ENCODE measurements around the gene TMEM191C.
A peak's percentile ranks its signal among the peaks of the same experiment; 100 is the strongest.
"Not testable (repeated sequence)": the region's sequence is repeated elsewhere in the genome, so short reads cannot be mapped to it uniquely, and the experiment has no call there.

TMEM191C gene

DNA sequence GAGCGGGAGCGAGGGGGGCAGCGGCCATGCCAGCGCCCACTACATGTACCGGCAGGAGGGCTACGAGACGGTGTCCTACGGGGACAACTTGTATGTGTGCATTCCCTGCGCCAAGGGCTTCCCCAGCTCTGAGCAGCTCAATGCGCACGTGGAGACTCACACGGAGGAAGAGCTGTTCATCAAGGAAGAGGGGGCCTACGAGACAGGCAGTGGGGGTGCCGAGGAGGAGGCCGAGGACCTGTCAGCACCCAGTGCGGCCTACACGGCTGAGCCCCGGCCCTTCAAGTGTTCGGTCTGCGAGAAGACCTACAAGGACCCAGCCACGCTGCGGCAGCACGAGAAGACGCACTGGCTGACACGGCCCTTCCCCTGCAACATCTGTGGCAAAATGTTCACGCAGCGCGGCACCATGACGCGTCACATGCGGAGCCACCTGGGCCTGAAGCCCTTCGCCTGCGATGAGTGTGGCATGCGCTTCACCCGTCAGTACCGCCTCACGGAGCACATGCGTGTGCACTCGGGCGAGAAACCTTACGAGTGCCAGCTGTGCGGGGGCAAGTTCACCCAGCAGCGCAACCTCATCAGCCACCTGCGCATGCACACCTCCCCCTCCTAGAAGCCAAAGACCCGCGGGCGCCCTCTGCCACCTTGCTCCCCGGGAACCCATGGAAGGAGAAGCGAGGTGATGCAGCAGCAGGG, 20.9 kb upstream of the TMEM191C start:
- no peak for DNase-seq (ENCODE audit: extremely low read depth in 1 of 2, low read depth in 1 of 2)

DNA sequence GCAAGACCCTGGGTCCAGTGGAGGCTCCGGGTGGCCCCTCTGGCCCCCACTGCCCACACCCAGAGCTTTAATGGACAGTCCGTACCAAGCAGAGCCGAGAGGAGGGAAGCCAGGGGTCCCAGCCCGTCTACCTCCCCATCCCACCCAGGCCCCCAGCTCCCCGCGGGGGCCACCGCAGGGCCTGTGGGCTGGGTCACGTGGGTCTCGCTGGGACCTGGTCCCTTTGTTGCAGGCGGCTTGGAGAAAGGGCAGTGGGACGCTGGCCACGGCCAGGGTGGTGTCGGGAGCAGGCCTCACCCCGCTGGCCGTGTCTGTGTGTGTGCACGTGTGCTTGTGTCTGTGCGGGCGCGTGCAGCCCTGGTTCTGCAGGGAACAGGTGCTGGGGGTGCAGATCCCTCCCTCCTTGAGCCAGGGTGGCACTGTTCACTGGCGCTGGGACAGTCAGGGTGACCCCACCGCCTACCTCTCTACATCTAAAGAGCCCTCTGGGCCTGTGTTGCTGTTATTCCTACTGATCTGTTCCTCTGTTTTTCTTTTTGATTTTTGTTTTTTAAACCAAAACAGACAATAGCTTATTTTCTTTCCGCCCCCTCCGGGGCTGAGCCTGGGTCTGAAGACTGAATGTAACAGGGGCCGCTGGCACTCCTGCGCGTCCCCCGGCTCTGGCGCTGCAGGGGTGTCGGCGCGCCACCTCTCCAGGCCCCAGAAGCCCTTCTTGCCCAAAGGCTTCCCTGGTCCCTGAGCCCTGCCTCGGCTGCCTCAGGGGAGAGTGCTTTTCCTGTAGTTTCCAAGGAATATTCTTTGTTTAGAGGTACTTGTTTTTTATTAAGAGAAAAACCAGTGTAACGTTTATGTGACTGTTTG, 20.1 kb upstream of the TMEM191C start:
- DNase-seq (ENCODE audit: extremely low read depth in 1 of 2, low read depth in 1 of 2): no peak

DNA sequence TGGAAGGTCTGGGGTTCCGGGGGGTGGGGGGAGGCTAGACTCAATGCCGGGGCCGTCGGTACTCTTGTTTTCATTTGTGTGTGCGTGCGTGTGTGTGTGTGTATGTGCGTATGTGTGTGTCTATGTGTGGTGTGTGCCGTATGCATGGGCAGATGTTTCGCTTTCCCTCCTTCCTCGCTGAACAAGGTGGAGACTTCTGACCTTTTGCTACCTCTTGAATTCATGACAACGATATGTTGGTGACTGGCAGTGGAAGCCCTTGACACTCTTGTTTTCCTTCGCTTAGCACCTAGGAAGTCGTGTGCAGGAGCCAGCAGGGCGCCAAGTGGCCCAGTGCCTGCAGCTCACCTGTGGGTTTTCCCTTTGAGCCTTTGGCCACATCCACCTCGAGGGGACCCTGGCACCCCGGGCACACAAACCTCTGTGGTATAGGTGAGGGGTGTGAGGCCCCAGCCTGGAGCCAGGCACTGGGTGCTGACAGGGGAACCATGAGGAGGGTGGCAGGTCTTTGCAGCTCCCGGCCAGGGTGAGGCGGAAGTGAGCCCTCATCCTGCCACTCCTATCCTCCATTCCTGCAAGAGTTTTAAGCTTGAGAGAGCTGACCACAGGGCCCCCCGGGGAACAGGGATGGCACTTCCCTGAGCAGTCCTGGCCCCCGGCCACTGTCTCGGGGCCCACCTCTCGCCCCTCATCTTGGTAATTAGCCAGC, 19.3 kb upstream of the TMEM191C start:
- DNase-seq (ENCODE audit: extremely low read depth in 1 of 2, low read depth in 1 of 2): no peak

DNA sequence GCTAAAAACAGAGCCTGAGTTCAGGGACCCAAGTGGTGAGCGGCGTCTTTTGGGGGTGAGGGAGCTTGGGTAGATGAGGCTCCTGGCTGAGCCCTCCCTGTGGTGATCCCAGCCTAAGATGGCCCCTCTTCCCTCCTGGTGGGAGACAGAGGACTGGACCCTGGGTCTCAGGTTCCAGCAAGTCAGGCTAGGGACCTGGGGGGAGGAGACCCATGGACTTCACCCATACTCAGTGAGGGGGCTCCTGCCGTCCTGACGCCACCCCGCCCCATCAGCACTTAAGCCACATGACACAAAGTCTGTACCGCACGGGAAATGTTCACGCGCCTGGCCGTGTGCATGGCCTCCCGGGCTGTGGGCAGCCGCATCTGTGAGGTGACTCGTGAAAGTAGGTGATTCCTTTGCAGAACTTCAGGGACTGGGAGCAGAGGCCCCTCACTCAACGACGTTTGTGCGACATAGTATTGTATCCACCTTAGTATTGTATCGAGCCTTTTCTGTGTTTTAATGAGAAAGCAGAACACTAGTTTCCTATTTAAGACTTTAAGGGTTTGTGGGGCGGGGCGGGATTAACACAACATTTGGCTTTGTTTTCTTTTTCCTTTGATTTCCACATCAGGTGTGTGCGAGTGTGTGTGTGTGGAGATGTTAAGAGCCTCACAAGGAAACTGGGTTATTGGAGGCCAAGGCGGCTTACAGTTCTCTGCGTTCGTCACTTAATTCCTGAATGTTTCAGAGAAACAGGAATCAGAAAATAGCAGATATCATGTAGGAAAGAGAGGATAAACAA, 18.4 kb upstream of the TMEM191C start:
- DNase-seq (ENCODE audit: extremely low read depth in 1 of 2, low read depth in 1 of 2): no peak

DNA sequence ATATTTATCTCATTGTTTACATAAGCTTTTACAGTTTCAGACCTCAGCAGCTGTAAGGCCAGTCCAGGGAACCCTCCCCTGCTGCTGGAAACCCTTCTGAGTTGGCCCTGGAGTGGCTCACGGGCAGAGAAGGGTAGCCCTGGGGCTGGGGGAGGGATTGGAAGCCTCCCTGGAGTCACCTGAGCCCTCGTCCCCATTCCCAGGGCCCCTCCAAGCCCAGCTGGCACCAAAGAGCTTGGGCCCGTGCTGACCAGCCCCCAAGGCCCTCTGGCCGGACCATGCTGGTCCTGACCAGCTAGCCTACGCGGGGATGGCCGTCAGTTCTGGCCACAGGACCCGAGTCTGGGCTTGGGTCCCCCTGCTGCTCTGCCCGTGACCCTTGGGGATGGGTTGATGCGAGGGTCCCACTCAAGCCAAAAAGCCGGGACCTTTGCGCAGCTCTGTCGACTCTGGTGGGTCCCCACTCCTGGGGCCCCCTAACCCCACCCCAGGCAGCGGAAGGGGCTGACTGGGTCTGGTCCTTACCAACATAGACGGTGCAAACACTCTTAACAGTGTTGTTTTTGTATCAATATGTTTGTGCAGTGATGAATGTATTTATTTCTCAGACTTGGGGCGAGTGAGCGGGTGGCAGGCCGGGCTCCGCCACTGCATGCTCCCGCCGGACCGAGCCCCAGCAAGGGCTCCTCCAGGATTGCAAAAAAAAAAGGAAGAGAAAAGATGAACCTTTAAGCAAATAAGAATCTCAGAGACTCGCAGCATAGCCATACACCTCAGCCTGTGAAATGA, 17.5 kb upstream of the TMEM191C start:
- no peak for DNase-seq (ENCODE audit: extremely low read depth in 1 of 2, low read depth in 1 of 2)

DNA sequence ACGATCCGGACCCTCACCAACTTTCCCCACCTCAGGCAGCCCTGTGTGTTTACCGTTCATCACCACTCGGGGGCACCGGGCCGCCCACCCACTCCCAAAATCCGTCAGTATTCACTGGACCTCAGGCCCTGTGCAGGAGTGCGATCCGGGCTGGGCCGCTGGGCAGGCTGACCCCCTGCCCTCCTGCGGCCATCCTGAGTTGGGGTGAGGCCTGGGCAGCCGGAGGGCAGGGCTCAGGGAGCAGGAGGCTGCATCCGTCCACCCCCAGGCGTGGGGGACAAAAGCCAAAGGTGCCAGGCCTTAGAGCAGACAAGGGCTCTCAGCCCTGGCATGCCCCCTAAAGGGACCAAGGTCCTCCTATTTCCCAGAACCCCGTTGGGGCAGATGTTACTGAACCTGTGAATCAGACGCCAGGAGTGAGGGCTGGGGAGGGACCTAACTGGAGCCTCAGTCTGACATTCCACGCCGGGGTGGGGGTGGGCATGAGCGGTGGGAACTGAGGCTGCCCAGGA, 16.8 kb upstream of the TMEM191C start:
- no peak for DNase-seq (ENCODE audit: extremely low read depth in 1 of 2, low read depth in 1 of 2)

DNA sequence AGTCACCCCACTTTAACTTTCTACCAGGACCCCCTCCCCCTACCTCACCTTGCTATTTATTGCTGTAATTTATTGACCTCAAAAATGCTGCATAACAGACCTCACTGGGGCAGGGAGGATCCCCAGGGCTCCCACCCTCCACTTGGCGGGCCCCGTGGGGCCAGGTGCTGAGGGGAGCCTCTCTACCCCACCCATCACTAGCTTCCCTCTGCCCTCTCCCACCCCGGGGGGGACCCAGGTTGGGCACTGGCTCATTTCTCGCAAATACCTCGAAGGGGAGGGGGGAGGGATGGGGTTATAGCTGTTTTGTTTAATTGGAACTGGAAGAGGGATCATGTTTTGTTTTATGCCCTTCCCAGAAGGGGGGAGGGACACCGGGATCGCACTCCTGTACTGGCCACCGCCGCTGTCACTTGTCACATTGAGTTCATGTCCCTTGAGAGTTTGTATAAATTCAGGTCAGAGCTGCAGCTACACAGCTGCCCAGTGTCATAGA, 16.3 kb upstream of the TMEM191C start:
- DNase-seq (ENCODE audit: extremely low read depth in 1 of 2, low read depth in 1 of 2): no peak

DNA sequence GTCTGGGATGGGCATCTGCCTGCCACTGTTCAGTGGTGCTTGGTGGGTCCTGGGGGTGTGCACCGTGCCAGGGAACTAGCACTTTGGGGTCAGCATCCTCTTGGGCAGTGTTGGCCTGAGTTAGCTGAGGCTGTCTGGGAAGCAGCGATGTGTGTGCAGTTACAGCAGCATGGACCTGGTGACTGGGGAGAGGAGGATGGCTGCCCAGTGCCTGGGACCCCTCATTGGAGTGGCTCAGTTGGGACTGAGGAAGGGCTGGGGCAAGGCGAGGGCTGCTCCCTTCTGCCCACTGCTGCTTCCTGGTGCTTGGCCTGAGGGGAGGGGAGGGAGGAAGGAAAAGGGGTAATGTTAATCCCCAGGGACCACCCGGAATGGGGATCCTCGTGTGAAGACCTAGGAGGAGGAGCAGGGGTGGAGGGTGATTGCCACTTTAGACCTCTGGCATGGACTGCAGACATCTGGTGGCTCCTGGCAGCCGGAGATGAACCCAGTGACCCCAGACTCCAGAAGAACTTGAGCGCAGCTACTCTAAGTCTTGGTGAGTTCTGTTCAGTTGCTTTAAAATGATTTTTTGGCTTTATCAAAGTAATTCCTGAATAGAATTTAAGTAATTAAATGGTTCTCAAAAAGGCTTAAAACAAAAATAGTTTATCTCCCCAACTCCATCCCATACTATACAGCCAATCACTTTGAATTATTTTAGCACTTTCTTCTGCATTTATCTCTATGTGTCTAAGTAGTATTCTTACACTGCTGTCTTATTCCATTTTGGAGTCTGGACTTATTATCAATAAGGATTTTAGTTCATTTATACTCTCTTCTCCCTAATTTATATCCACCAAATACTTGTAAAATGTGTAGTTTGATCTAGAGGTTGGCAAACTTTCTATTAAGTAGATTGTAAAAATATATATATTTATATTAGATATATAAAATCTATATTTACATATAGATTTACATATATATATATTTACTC, 15.4 kb upstream of the TMEM191C start:
- no peak for DNase-seq (ENCODE audit: extremely low read depth in 1 of 2, low read depth in 1 of 2)

DNA sequence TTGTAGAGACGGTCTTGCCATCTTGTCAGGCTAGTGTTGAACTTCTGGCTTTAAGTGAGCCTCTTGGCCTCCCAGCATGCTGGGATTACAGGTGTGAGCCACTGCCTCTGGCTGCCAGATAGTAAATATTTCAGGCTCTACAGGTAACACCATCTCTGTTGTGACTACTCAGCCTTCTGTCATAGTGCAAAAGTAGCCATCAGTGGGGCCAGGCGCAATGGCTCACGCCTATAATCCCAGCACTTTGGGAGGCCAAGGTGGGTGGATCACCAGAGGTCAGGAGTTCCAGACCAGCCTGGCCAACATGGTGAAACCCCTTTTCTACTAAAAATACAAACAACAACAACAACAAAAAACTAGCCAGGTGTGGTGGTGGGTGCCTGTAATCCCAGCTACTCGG, 14.5 kb upstream of the TMEM191C start:
- DNase-seq (ENCODE audit: extremely low read depth in 1 of 2, low read depth in 1 of 2): not testable (repeated sequence)

DNA sequence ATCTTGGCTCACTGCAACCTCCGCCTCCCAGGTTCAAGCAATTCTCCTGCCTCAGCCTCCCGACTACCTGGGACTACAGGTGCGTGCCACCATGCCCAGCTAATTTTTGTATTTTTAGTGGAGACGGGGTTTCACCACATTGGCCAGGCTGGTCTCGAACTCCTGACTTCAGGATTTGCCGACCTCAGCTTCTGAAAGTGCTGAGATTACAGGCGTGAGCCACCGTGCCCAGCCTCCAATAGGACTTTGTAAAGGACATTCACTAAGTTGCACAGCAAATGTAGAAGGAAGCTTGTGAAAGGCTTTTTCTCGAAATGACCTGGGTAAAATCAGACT, 12.2 kb upstream of the TMEM191C start:
- not testable (repeated sequence) for DNase-seq (ENCODE audit: extremely low read depth in 1 of 2, low read depth in 1 of 2)

DNA sequence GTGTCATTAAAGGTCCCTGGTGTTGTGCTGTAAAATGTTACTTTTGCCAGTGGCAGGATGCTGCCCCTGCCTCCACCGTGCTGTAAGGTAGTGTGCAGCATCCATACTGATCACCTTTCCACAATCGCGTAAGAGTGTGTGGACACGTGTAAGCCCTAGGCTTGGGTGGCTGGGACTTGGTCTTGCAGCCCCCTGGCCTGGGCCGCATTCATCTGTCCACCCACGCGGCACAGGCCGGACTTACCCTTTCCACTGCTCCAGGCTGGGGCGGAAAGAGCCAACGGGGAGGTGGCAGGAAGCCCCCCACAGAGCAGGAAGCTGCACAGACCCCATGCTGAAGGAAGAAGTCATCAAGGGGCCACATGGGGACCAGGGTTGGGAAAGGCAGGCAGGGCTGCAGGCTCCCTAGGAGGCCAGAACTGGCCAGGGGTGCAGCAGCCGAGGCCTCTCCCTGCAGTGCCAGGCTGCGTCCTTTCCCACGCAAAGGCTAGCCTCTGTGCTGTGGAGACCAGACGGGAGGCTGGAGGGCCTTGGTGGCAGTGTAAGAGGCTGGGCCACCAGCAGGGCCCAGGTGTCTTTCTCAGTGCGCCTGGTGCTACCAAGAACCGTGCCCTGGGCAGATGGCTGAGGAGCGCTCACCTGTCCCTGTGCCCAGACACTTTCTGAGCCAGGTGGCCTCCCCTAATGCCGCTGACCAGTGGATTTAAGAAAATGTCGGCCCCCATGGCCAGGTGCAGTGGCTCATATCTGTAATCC, 11.7 kb upstream of the TMEM191C start:
- DNase-seq (ENCODE audit: extremely low read depth in 1 of 2, low read depth in 1 of 2): no peak

DNA sequence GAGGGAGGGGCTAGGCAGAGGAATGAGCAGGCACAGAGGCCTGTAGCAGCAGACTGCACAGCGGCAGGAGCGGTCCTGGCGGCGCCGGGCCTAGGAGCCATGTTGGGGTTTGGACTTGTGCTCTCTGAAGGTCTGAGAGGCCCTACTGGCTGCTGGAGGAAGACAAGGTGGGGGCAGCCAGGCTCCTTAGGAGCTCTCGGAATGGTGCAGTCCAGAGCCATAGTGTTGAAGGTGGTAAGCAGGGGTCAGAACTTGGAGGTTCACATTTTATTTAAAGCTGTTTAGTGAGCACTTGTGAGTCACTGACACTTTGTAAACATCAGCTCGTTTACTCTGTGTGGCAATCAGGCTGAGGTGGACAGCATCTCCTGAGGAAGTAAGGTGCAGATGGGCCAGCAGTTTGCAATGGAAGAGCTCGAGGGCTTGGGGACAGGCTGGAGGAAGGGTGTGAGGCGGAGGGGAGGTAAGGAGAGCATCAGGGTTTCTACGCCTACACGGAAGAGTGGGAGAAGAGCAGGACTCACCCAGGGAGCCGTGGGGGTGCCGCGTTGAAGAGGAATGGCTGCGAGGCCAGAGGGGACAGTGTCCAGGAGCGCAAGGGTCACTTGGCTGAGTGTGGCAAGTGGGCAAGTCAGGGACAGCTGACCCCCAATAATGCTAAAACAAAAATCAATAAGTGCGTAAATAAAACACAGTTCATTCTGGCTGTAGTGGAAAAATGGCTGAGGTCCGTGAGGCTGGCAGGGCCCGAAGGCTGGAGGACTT, 10.0 kb upstream of the TMEM191C start:
- DNase-seq (ENCODE audit: extremely low read depth in 1 of 2, low read depth in 1 of 2): no peak

DNA sequence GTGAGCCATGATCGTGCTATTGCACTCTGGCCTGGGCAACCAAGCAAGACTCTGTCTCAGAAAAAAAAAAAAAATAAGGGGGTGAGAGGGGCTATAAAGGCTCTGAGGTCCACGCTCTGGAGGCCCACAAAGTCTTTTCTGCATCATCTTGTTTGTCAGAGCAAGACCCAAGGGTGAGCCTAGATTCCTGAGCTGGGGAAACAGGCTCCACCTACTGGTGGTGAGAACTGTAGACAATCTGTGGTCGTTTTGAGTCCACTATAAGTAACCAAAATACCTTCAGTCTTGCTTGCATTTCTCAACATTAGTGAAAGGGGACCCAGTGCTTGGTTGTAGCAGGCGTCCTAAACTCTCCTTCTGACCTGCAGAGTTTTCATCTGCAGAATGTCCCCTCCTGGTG, 4.5 kb upstream of the TMEM191C start:
- DNase-seq (ENCODE audit: extremely low read depth in 1 of 2, low read depth in 1 of 2): not testable (repeated sequence)

DNA sequence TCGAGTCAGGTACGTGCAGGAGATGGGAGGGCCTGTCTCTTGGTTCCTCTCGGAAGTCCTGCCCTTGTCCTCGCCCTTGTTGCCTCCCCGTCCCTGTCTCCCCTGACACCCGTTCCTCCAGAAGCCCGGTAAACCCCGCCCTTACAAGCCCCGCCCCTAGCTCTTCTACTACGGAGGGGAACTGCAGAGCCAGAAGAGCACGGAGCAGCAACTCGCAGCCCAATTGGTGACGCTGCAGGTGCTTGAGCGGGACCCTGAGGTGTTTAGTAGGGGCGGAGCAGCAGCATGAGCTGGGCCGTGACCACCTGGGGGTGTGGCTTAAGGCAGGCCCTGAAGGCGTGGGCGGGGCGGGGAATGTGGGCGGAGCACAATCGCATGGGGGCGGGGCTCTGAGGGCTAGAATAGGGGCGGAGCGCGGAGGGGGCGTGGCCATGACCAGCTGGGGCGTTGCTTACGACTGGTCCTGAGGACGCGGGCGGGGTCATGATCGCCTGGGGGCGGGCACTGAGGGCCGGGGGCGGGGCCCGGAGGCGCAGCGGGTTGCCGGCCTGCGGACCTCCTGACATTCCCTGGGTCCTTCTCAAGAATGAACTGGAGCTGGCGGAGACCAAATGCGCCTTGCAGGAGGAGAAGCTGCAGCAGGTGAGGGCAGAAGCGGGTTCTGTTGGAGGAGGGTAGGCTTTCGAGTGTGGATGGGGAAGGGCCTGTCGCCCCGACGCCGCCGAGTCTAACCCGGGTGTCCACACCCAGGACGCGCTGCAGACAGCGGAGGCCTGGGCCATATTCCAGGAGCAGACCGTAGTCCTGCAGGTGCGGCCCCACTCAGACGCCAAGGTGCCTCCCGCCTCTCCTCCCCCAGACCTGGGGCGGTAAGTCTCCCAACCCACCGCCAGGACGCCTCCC, 1.3 kb downstream of the TMEM191C start:
- DNase-seq (ENCODE audit: extremely low read depth in 1 of 2, low read depth in 1 of 2): peak; percentile 56 to 93

DNA sequence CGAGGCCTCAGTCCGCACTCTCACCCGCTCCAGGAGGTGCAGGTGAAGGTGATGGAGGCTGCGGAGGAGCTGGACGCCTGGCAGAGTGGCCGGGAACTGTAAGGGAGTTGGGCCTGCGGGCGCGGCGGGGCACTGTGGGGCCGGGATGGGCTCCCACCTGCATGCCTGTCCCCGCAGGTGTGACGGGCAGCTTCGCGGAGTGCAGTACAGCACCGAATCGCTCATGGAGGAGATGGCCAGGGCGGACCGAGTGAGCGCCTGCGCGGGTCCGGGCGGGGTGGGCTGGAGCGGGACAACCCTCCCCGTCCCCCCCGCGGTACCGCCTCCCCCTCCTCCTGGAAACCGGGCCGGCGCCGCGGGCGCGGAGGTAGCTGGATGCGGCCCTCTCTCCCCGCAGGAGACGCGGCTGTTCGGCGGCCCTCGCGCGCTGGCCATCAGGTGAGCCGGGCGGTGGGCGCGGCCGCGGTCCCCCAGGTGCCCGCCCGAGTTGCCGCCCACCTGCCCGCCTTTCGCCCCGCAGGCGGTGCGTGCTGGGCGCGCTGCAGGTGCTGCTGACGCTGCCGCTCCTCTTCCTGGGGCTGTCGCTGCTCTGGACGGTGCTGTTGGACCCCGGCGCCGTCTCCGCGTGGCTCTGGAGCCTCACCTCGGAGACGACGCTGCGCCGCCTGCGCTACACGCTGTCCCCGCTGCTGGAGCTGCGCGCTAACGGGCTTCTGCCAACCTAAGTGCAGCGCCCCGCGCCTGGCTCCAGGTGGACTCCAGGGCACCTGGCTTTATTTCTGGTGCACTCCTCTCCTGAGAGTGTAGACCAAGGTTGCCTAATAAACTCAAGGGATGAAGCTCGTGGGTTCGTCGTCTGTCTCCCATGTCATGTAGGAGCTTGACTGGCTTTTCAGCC, 2.2 kb downstream of the TMEM191C start:
- not testable (repeated sequence) for DNase-seq (ENCODE audit: extremely low read depth in 1 of 2, low read depth in 1 of 2)

All from stimulated activated CD8-positive, alpha-beta memory T cell treated with anti-CD3 and anti-CD28 coated beads, Interleukin-7, amount 100 ng/mL, for 48 hours (primary cell).